Gastroesophageal sphincter (tissue), 4 donors: ENCODE measurements around the gene GBX1. TPM values are rescaled to one million over a fixed set of nuclear protein-coding genes. Genes with fewer than 3 reads are reported as not detected.

Experiments used
- ATAC-seq: fragments of 150-250 bp; one replicate; pipeline ENCODE4 v1.9.1; 2016; ENCODE audit warnings: mild to moderate bottlenecking, moderate library complexity
- H3K27ac ChIP-seq, 4 donors: fragments of 200-600 bp; sonication (generic) in 3 of 4; 1 replicate in 3 of 4; 2 replicates in 1 of 4; pipeline ENCODE4 v1.5.1; 2016 to 2019
- H3K27me3 ChIP-seq: fragments of 200-600 bp; sonication (generic); one replicate; pipeline ENCODE4 v1.5.1; 2019
- H3K36me3 ChIP-seq, 2 donors: fragments of 200-600 bp; sonication (generic); one replicate each; pipeline ENCODE4 v1.5.1; 2019; ENCODE audit warnings: control low read depth in 1 of 2
- H3K4me1 ChIP-seq, 3 donors: fragments of 200-600 bp; sonication (generic); 1 replicate in 2 of 3; 2 replicates in 1 of 3; pipeline ENCODE4 v1.5.1; 2016 to 2019; ENCODE audit warnings: control low read depth in 2 of 3
- H3K4me3 ChIP-seq, 2 donors: fragments of 200-600 bp; sonication (generic); one replicate each; pipeline ENCODE4 v1.5.1; 2019; ENCODE audit warnings: mild to moderate bottlenecking in 1 of 2, moderate library complexity in 1 of 2
- H3K9me3 ChIP-seq, 3 donors: fragments of 200-600 bp; sonication (generic); one replicate each; pipeline ENCODE4 v1.5.1; 2017 to 2019; ENCODE audit warnings: control low read depth in 2 of 3
- CTCF ChIP-seq, 4 experiments: fragments of 200-600 bp in 2 of 4; fragments of 450-650 bp in 2 of 4; sonication (generic) in 1 of 4; IDR thresholded peaks; one replicate each; pipeline ENCODE4 v1.5.1; 2017 to 2019; ENCODE audit warnings: antibody characterized with exemption in 4 of 4, mild to moderate bottlenecking in 2 of 4, moderate library complexity in 2 of 4
- EP300 ChIP-seq: sonication (generic); formaldehyde crosslinking; IDR thresholded peaks from one replicate; pipeline ENCODE4 v1.6.1; 2017; ENCODE audit warnings: antibody characterized with exemption, mild to moderate bottlenecking
- POLR2A ChIP-seq, 2 donors: fragments of 450-650 bp; IDR thresholded peaks; one replicate each; pipeline ENCODE4 v1.6.1; 2017; ENCODE audit warnings: antibody characterized with exemption in 2 of 2, mild to moderate bottlenecking in 2 of 2, moderate library complexity in 1 of 2
- POLR2AphosphoS5 ChIP-seq: sonication (generic); formaldehyde crosslinking; IDR thresholded peaks from one replicate; pipeline ENCODE4 v1.6.1; 2017; ENCODE audit warnings: antibody characterized with exemption
- WGBS, 2 donors: methylation state at CpG; one replicate each; pipeline ENCODE4 v1.1.5; 2018; ENCODE audit warnings: low coverage in 1 of 2; 5-methylcytosine and 5-hydroxymethylcytosine counted together
- total RNA-seq, 4 donors: library from RNA; depleted of rRNA; stranded (reverse); fragments of >200 nt; gene quantifications; one replicate each; pipeline ENCODE4 v1.1.0, GENCODE V29; 2016

GBX1 gene
- total RNA-seq, 4 donors from 2014 or later, result not detected

- TF ChIP-seq EP300 (no peak), CTCF (IDR thresholded peaks at IDR 0.05) (no peak), POLR2AphosphoS5 (no peak), POLR2A (IDR thresholded peaks at IDR 0.05) (no peak)
- Histone ChIP-seq H3K4me3 (no peak overlapping the region), H3K36me3 (peaks cover 0 to 100% of the 10 kb centered on the region in 2 donors), H3K4me1 (peaks cover 0 to 8% (median 0%) of the 10 kb centered on the region in 3 donors), H3K27me3 (no peaks in the 10 kb centered on the region), H3K27ac (no peak overlapping the region), H3K9me3 (no peaks in the 10 kb centered on the region)
- WGBS, 2 donors, result 75% methylated on average over 4 of the region's 19 CpGs; no CpG with 5 or more reads in 1 of the 2 donors
- ATAC-seq, result peak; percentile 16
Measured at GRCh38 chr7:151131592-151132293, 35.8 kb downstream of the GBX1 start.

- WGBS, 2 donors, result 87 to 88% methylated on average over 9 to 10 of the region's 13 CpGs
- TF ChIP-seq POLR2AphosphoS5, result no peak
- TF ChIP-seq POLR2A (IDR thresholded peaks at IDR 0.05), result no peak
- TF ChIP-seq EP300, result no peak
- TF ChIP-seq CTCF (IDR thresholded peaks at IDR 0.05), result no peak
- H3K4me3 ChIP-seq, result no peak overlapping the region
- no peaks in the 10 kb centered on the region for H3K9me3 ChIP-seq
- H3K27ac ChIP-seq, result no peak overlapping the region
- peaks cover 0 to 98% of the 10 kb centered on the region in 2 donors for H3K36me3 ChIP-seq
- peaks cover 0 to 12% (median 0%) of the 10 kb centered on the region in 3 donors for H3K4me1 ChIP-seq
- no peak for ATAC-seq
- H3K27me3 ChIP-seq, result no peaks in the 10 kb centered on the region
Measured at GRCh38 chr7:151131224-151131591, 36.3 kb downstream of the GBX1 start.

GRCh38 chr7:151130741-151131157, 36.7 kb downstream of the GBX1 start:
- WGBS, 2 donors, result no CpG with 5 or more reads among the region's 17 CpGs
- ATAC-seq, result no peak
- TF ChIP-seq POLR2A (IDR thresholded peaks at IDR 0.05), result no peak
- no peak for TF ChIP-seq CTCF (IDR thresholded peaks at IDR 0.05)
- TF ChIP-seq POLR2AphosphoS5, result no peak
- no peak for TF ChIP-seq EP300
- H3K27me3 ChIP-seq, result no peaks in the 10 kb centered on the region
- no peak overlapping the region for H3K27ac ChIP-seq
- peaks cover 0 to 93% of the 10 kb centered on the region in 2 donors for H3K36me3 ChIP-seq
- H3K4me1 ChIP-seq, result peaks cover 0 to 17% (median 0%) of the 10 kb centered on the region in 3 donors
- no peaks in the 10 kb centered on the region for H3K9me3 ChIP-seq
- no peak overlapping the region for H3K4me3 ChIP-seq

- whole genome bisulfite sequencing, 2 donors, result 100% methylated on average over 1 of the region's 9 CpGs; no CpG with 5 or more reads in 1 of the 2 donors
- Histone ChIP-seq H3K27me3 (no peaks in the 10 kb centered on the region), H3K36me3 (peaks cover 0 to 88% of the 10 kb centered on the region in 2 donors), H3K4me1 (peaks cover 0 to 24% (median 3%) of the 10 kb centered on the region in 3 donors), H3K27ac (no peak overlapping the region), H3K9me3 (no peaks in the 10 kb centered on the region), H3K4me3 (no peak overlapping the region)
- no peak for TF ChIP-seq CTCF (IDR thresholded peaks at IDR 0.05)
- no peak for ATAC-seq
Measured at GRCh38 chr7:151129960-151130591, 37.4 kb downstream of the GBX1 start.
